HUES6 (cell line): Measurements from ENCODE around the gene TOP1.
A peak's percentile ranks its signal among the peaks of the same experiment; 100 is the strongest.
"Not testable (repeated sequence)": the region's sequence is repeated elsewhere in the genome, so short reads cannot be mapped to it uniquely, and the experiment has no call there.

Experiments used
- H3K27ac ChIP-seq: 2 replicates; pipeline ENCODE4 v1.7.0; 2013; ENCODE audit warnings: low read depth, mild to moderate bottlenecking, low read length, inconsistent platforms
- H3K27me3 ChIP-seq: 2 replicates; pipeline ENCODE4 v1.6.1; 2013; ENCODE audit warnings: low read length; ENCODE audit not compliant: control insufficient read depth, insufficient read depth
- H3K36me3 ChIP-seq: 2 replicates; pipeline ENCODE4 v1.6.1; 2013; ENCODE audit warnings: low read length; ENCODE audit not compliant: control insufficient read depth, insufficient read depth
- H3K4me1 ChIP-seq: 2 replicates; pipeline ENCODE4 v1.6.1; 2013; ENCODE audit warnings: low read length; ENCODE audit not compliant: control insufficient read depth, insufficient read depth
- H3K4me3 ChIP-seq: 2 replicates; pipeline ENCODE4 v1.5.1; 2013; ENCODE audit warnings: low read depth, low read length
- H3K9ac ChIP-seq: one replicate; pipeline ENCODE4 v1.6.1; 2013; ENCODE audit warnings: mild to moderate bottlenecking, low read length
- H3K9me3 ChIP-seq: 2 replicates; pipeline ENCODE4 v1.6.1; 2013; ENCODE audit warnings: low read depth, low read length; ENCODE audit not compliant: control insufficient read depth, insufficient read depth

TOP1 gene

DNA sequence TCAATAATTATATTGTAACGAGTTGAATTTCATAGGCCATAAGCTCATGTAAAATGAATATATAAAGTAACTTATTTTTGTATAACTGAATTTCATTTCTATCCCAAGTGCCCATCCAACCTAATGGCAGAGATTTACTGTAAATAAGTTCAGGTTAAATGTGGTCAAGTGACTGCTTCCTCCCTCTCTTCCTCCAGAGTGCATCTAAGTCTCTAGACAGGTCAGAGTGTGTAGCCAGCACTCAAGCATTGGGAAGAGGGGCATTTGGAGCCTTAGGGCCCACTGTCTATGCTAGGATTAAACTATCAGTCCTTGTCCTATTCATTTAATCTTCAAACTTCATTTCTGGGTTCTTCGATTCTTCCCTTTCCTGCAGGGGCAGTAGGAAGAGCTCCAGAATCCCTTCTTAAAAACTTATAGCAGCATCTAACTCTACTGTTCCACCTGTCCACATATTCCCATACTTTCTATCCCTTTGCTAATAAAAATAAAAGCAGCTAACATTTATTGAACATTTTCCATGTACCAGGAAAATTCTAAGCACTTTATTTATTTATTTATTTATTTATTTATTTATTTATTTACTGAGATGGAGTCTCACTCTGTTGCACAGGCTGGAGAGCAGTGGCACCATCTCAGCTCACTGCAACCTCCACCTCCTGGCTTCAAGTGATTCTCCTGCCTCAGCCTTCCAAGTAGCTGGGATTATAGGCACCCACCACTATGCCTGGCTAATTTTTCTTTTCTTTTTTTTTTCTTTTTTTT, 36.1 kb upstream of the TOP1 start:
- H3K27ac ChIP-seq = no peak overlapping the region
- no peak overlapping the region for H3K9ac ChIP-seq
- H3K4me3 ChIP-seq = no peak overlapping the region
- no peaks in the 10 kb centered on the region for H3K27me3 ChIP-seq
- no peaks in the 10 kb centered on the region for H3K9me3 ChIP-seq
- H3K36me3 ChIP-seq = no peaks in the 10 kb centered on the region
- peaks cover 20% of the 10 kb centered on the region for H3K4me1 ChIP-seq

DNA sequence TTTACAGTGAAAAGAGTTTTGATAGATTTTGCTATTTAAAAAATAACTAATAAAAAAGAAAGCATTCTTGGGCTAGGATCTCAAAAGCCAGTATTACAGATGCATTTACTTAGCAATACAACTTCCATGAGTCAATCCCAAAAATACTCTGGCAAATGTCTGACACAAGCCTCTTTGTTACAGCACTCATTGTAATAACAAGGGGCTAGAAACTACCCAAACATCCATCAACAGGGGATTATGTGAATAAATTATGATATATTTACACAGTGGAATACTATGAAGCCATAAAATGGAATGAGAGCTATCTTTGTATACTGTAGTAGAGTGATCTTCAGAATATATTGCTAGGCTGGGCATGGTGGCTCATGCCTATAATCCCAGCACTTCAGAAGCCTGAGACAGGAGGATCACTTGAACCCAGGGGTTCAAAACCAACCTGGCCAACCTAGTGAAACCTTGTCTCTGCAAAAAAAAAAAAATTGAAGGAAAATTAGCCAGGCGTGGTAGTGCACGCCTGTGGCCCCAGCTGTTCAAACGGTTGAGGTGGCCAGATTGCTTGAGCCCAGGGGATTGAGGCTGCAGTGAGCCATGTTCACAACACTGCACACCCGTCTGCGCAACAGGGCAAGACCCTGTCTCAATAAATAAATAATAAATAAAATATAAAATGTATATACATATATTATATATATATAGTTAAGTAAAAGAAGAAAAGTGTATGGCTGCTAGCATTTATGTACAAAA, 34.7 kb upstream of the TOP1 start:
- Histone ChIP-seq H3K4me1 (peaks cover 20% of the 10 kb centered on the region), H3K9me3 (no peaks in the 10 kb centered on the region), H3K9ac (no peak overlapping the region), H3K27ac (no peak overlapping the region), H3K4me3 (no peak overlapping the region), H3K36me3 (no peaks in the 10 kb centered on the region), H3K27me3 (no peaks in the 10 kb centered on the region)

DNA sequence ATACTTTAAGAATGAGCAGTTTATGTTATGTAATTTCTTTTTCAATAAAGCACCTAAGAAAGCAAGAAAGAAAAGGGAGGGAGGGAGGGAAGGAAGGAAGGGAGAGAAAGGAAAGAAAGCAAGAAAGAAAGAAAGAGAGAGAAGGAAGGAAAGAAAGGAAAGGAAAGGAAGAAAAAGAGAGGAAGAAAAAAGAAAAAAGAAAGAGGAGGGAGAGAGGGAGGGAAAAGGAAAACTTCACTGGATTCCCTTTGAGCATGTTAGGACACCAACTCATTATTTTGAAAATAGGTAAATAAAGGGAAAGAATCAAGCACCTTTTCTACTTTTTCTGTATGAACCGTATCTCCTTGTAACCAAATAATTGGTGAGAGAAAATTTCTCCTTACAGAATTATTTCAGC, 32.3 kb upstream of the TOP1 start:
- Histone ChIP-seq H3K36me3 (no peaks in the 10 kb centered on the region), H3K9ac (no peak overlapping the region), H3K27ac (no peak overlapping the region), H3K9me3 (no peaks in the 10 kb centered on the region), H3K4me3 (no peak overlapping the region), H3K4me1 (peaks cover 13% of the 10 kb centered on the region), H3K27me3 (no peaks in the 10 kb centered on the region)

DNA sequence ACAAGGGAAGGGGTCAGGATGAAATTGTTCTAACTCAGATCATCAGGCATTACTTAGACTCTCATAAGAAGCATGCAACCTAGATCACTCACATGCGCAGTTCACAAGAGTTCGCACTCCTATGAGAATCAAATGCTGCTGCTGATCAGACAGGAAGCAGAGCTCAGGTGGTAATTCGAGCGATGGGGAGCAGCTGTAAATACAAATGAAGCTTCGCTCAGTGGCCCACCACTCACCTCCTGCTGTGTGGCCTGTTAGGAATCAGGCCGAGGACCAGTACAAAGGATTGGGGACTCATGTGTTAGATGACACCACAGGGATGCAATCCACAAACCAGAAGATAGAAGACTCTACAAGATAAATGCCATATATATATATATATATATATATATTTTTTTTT, 31.5 kb upstream of the TOP1 start:
- H3K27ac ChIP-seq = no peak overlapping the region
- no peaks in the 10 kb centered on the region for H3K9me3 ChIP-seq
- no peak overlapping the region for H3K4me3 ChIP-seq
- H3K4me1 ChIP-seq = peaks cover 9% of the 10 kb centered on the region
- H3K27me3 ChIP-seq = no peaks in the 10 kb centered on the region
- H3K36me3 ChIP-seq = no peaks in the 10 kb centered on the region
- no peak overlapping the region for H3K9ac ChIP-seq

DNA sequence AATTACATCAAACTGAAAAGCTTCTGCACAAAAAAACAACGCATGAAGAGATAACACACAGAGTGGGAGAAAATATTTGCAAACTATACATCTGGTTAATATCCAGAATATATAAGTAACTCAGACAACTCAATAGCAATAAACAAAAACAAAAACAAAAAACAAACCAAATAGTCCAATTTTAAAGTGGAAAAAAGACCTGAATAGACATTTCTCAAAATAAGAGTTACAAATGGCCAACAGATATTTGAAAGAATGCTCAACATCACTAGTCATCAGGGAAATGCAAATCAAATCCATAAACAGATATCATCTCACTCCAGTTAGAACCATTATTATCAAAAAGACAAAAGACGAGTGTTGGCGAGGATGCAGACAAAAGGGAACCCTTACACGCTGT, 28.8 kb upstream of the TOP1 start:
- Histone ChIP-seq H3K36me3 (no peaks in the 10 kb centered on the region), H3K27ac (no peak overlapping the region), H3K4me3 (no peak overlapping the region), H3K9ac (no peak overlapping the region), H3K4me1 (peaks cover 19% of the 10 kb centered on the region), H3K27me3 (no peaks in the 10 kb centered on the region), H3K9me3 (no peaks in the 10 kb centered on the region)

DNA sequence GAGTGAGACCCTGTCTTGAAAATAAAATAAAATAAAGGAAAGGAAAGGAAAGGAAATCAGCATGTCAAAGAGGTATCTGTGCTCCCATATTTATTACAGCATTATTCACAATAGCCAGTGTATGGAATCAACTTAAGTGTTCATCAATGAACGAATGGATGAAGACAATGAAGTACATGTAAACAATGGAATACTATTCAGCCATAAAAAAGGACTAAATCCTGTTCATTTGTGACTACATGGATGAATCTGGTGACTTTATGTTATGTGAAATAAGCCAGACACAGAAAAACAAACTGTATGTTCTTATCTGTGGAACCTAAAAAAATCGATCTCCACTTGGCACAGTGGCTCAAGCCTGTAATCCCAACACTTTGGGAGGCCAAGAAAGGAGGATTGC, 28.0 kb upstream of the TOP1 start:
- H3K9me3 ChIP-seq = 0 out of 2 replicates have a peak, but pooled peaks cover 1% of the 10 kb centered on the region
- H3K4me3 ChIP-seq = no peak overlapping the region
- H3K27ac ChIP-seq = no peak overlapping the region
- H3K27me3 ChIP-seq = no peaks in the 10 kb centered on the region
- peaks cover 19% of the 10 kb centered on the region for H3K4me1 ChIP-seq
- H3K36me3 ChIP-seq = no peaks in the 10 kb centered on the region
- H3K9ac ChIP-seq = no peak overlapping the region

DNA sequence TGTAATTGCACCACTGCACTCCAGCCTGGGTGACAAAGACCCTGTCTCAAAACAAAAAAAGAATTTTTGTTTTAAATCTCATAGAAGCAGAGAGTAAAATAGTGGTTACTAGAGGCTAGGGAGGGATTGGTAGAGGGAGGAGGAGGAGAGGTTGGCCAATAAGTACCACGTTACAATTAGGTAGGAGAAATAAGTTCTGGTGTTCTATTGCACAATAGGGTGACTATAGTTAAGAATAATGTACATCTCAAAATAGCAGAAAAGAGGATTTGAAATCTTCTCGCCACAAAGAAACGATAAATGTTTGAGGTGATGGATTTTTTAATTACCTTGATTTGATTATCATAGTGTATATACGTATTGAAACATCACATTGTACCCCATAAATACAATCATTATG, 27.1 kb upstream of the TOP1 start:
- Histone ChIP-seq H3K9me3 (peaks cover 10% of the 10 kb centered on the region), H3K27me3 (no peaks in the 10 kb centered on the region), H3K27ac (no peak overlapping the region), H3K36me3 (no peaks in the 10 kb centered on the region), H3K9ac (no peak overlapping the region), H3K4me1 (peaks cover 17% of the 10 kb centered on the region), H3K4me3 (no peak overlapping the region)

DNA sequence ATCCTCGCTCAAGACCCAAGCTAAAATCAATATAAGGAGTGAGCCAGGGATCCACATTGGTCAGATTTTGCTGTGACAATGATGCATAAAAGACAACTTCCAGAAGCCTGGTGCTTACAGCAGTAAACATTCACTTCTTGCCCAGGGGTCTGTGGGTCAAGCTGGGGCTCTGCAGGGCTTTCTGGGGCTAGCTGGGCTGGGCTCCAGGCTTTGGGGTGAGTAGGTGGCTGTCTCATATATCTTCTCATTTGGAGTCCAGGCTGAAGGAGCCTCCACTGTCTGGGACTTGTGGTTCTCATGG, 25.8 kb upstream of the TOP1 start:
- Histone ChIP-seq H3K27ac (no peak overlapping the region), H3K36me3 (no peaks in the 10 kb centered on the region), H3K9ac (no peak overlapping the region), H3K9me3 (peaks cover 21% of the 10 kb centered on the region), H3K4me1 (peaks cover 18% of the 10 kb centered on the region), H3K27me3 (no peaks in the 10 kb centered on the region), H3K4me3 (no peak overlapping the region)

DNA sequence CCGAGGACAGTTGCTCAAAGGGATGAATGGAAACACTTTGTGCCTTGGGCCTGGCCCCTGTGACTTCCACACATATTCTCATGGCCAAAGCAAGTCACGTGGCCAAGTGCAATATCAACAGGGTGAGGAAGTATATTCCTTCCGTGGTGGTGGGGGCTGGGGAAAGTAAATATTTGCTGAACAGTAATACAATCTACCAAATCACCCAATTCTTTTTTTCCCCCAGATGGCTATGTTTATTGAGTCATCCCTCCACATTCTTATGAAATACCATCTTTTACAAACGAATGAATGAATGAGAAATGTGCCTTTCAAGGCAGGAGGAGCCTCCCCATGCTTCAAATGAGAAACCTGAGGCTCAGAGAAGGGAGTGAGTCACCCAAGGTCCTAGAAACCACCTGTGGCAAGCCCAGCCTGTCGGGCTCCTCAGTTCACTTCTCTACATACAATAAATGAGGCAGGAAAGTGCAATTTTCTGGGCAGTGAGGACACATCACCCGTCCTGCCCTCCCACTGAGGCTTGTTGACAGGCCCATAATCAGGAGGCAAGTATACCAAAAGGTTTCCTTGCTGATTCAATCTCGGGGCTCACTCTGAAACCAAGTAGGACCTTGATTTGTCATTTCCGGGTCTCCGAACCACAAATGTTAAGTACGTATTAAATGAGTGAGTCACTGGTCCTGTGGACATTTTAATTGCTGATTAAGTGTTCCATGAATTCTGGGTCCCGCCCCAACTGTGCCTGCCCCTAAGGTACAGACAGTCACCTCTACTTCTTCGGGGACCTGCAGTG, 25.3 kb upstream of the TOP1 start:
- H3K36me3 ChIP-seq = no peaks in the 10 kb centered on the region
- peak overlapping the region; percentile 61 for H3K9ac ChIP-seq
- peaks cover 22% of the 10 kb centered on the region for H3K9me3 ChIP-seq
- peak overlapping the region; percentile 21 for H3K27ac ChIP-seq
- peaks cover 24% of the 10 kb centered on the region for H3K4me1 ChIP-seq
- no peaks in the 10 kb centered on the region for H3K27me3 ChIP-seq
- no peak overlapping the region; the same call in 1 of the 2 replicates for H3K4me3 ChIP-seq

DNA sequence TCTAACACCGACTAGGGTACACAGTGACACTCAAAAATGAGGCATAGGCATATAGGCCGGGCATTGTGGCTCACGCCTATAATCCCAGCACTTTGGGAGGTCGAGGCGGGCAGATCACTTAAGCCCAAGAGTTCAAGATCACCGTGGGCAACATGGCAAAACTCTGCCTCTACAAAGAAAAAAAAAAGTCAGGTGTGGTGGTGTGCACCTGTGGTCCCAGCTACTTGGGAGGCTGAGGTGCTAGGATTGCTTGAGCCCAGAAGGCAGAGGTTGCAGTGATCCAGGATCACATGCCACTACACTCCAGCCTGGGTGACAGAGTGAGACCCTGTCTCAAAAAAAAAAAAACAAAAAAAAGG, 24.7 kb upstream of the TOP1 start:
- H3K27me3 ChIP-seq, H3K4me3 ChIP-seq, H3K9ac ChIP-seq, H3K36me3 ChIP-seq: not testable (repeated sequence)
- Histone ChIP-seq H3K4me1 (peaks cover 26% of the 10 kb centered on the region), H3K27ac (0 out of 2 replicates have a peak overlapping the region, but pooled peaks have one; percentile 21), H3K9me3 (peaks cover 22% of the 10 kb centered on the region)
